NCI-H510A (cell line): ENCODE measurements around the gene OGT.
"Not testable (repeated sequence)": the region's sequence is repeated elsewhere in the genome, so short reads cannot be mapped to it uniquely, and the experiment has no call there.

Source experiments
- DNase-seq: peaks from one replicate; lab custom pipeline; 2025; lab: John Stamatoyannopoulos, UW

OGT gene

GRCh38 chrX:71532753-71533425 lies at the start of gene OGT:
OGT (plus strand) TSS chrX:71533104; CDS start chrX:71533300, 196 bp downstream.
- peak; percentile 92 for DNase-seq

- no peak for DNase-seq
These were observed 45.1 kb upstream of the OGT start for GRCh38 chrX:71487814-71488213.

- DNase-seq: no peak
These were observed 43.4 kb upstream of the OGT start for GRCh38 chrX:71489540-71489939.

- peak; percentile 4 for DNase-seq
These were observed 40.5 kb upstream of the OGT start for GRCh38 chrX:71492231-71493065.

GRCh38 chrX:71493111-71493613 lies 39.7 kb upstream of the OGT start:
- DNase-seq: no peak

- DNase-seq: not testable (repeated sequence)
These were observed 36.9 kb upstream of the OGT start for GRCh38 chrX:71495979-71496378.

GRCh38 chrX:71496476-71496875 lies 36.4 kb upstream of the OGT start:
- no peak for DNase-seq

- DNase-seq: not testable (repeated sequence)
These were observed 30.8 kb upstream of the OGT start for GRCh38 chrX:71502080-71502479.

GRCh38 chrX:71504346-71504745 lies 28.6 kb upstream of the OGT start:
- no peak for DNase-seq

GRCh38 chrX:71509289-71509688 lies 23.6 kb upstream of the OGT start:
- no peak for DNase-seq

GRCh38 chrX:71510161-71510560 lies 22.7 kb upstream of the OGT start:
- DNase-seq: no peak

- not testable (repeated sequence) for DNase-seq
These were observed 19.2 kb upstream of the OGT start for GRCh38 chrX:71513731-71514130.

- no peak for DNase-seq
These were observed 18.4 kb upstream of the OGT start for GRCh38 chrX:71514367-71515037.

- no peak for DNase-seq
These were observed 17.9 kb upstream of the OGT start for GRCh38 chrX:71515038-71515396.

- DNase-seq: no peak
These were observed 7.6 kb upstream of the OGT start for GRCh38 chrX:71525316-71525715.

GRCh38 chrX:71532078-71532752 lies 689 bp upstream of the OGT start:
- DNase-seq: no peak

GRCh38 chrX:71533516-71533850 lies 579 bp downstream of the OGT start:
- DNase-seq: no peak

- peak; percentile 39 for DNase-seq
These were observed 1.1 kb downstream of the OGT start for GRCh38 chrX:71533851-71534561.

- DNase-seq: no peak
These were observed 2.1 kb downstream of the OGT start for GRCh38 chrX:71534773-71535544.

GRCh38 chrX:71536285-71536684 lies 3.4 kb downstream of the OGT start:
- no peak for DNase-seq

- DNase-seq: no peak
These were observed 4.8 kb downstream of the OGT start for GRCh38 chrX:71537743-71538142.
